GM12801 (cell line): ENCODE data around the gene NEU2.

ENCODE experiments used
- TF ChIP-seq, protein P1 (sequence below): IDR thresholded peaks from one replicate; pipeline ENCODE4 v1.5.1; 2011; ENCODE audit warnings: control low read depth; ENCODE audit not compliant: insufficient read length; ENCODE audit errors: extremely low read depth

Gene NEU2

DNA sequence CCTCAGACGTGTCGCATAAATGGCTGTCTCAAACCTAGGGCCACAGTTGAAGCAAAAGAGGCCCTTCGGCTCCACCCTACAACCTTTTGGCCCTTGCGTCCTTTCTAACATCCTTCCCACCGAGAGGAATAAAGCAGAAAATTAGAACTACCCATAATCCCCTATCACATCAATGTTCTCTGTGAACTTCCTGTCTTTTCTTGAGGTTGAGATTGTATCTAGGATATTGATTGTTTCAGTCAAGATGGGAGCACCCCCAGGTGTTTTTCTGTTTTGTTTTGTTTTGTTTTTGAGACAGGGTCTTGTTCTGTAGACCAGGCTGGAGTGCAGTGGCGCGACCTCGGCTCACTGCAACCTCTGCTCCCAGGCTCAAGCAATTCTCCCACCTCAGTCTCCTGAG, 51.3 kb downstream of the NEU2 start:
- TF ChIP-seq, protein P1, sequence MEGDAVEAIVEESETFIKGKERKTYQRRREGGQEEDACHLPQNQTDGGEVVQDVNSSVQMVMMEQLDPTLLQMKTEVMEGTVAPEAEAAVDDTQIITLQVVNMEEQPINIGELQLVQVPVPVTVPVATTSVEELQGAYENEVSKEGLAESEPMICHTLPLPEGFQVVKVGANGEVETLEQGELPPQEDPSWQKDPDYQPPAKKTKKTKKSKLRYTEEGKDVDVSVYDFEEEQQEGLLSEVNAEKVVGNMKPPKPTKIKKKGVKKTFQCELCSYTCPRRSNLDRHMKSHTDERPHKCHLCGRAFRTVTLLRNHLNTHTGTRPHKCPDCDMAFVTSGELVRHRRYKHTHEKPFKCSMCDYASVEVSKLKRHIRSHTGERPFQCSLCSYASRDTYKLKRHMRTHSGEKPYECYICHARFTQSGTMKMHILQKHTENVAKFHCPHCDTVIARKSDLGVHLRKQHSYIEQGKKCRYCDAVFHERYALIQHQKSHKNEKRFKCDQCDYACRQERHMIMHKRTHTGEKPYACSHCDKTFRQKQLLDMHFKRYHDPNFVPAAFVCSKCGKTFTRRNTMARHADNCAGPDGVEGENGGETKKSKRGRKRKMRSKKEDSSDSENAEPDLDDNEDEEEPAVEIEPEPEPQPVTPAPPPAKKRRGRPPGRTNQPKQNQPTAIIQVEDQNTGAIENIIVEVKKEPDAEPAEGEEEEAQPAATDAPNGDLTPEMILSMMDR: no peak

DNA sequence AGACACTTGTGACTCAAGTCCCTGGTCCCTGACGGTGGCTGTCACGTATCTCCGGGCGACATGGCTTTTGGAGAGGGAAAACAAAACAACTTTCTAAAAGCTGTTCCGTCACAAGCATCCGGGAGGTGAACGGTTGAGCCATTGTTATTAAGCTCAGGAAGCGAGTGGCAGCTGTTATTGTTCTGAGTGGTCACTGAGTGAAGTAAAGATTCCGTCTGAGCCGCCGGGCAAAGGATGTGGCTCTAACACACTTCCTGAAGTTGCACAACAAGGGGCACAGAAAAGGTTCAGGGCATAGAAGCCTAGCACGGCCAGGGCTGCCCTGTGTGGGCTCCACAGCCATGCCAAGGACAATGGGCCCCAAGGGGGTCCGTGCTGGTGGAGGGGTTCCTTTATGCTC, 52.0 kb downstream of the NEU2 start:
- TF ChIP-seq, protein P1: no peak
